ENCODE data around the gene LORICRIN.

- TF ChIP-seq CTCF (IDR thresholded peaks at IDR 0.05) (no peak), NPAS2 (CRISPR knock-in tag; IDR thresholded peaks at IDR 0.05; ENCODE audit: borderline replicate concordance) (no peak), REST (IDR thresholded peaks at IDR 0.05) (no peak), CEBPB (IDR thresholded peaks at IDR 0.05) (no peak), USF2 (IDR thresholded peaks at IDR 0.05) (no peak), POLR2A (IDR thresholded peaks at IDR 0.05; ENCODE audit: low read length) (no peak), RCOR1 (IDR thresholded peaks at IDR 0.05; ENCODE audit: low read depth, low read length) (no peak), POLR2AphosphoS2 (conservative IDR thresholded peaks at IDR 0.05; ENCODE audit: low read length) (no peak), FOSL2 (IDR thresholded peaks at IDR 0.05) (no peak), FOSL2 (CRISPR knock-in tag; IDR thresholded peaks at IDR 0.05) (no peak), ZNF302 (CRISPR knock-in tag; IDR thresholded peaks at IDR 0.05) (no peak)
These were observed 49.1 kb downstream of the LORICRIN start for GRCh38 chr1:153308540-153308939.

Data from A549 (cell line).